HG02970 (cell line): ENCODE data around the gene MEFV.
A peak's percentile ranks its signal among the peaks of the same experiment; 100 is the strongest.
"Not testable (repeated sequence)": the region's sequence is repeated elsewhere in the genome, so short reads cannot be mapped to it uniquely, and the experiment has no call there.

ENCODE experiments used
- ATAC-seq: cut with Tn5 transposase; IDR thresholded peaks from one replicate; pipeline ENCODE4 v1.9.1; 2021; ENCODE audit warnings: mild to moderate bottlenecking, moderate library complexity, moderate number of reproducible peaks; ENCODE audit not compliant: unreplicated experiment, low FRiP score

Gene MEFV

DNA sequence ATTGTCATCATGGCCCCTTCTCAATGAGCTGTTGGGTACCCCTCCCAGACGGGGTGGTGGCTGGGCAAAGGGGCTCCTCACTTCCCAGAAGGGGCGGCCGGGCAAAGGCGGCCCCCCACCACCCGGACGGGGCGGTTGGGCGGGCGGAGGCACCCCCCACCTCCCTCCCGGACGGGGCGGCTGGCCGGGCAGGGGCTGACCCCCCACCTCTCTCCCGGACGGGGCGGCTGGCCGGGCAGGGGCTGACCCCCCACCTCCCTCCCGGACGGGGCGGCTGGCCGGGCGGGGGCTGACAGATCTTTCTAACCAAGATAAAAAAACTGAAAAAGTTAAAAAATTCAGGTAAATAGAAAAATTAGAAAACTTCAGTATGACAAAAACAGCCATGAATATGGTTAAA, 14.8 kb upstream of the MEFV start:
- not testable (repeated sequence) for ATAC-seq

DNA sequence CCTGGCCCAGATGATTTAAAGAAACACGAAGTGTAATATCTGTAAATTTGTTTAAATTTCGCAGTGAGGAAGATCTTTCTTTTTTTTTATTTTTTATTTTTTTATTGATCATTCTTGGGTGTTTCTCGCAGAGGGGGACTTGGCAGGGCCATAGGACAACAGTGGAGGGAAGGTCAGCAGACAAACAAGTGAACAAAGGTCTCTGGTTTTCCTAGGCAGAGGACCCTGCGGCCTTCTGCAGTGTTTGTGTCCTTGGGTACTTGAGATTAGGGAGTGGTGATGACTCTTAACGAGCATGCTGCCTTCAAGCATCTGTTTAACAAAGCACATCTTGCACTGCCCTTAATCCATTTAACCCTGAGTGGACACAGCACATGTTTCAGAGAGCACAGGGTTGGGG, 14.3 kb upstream of the MEFV start:
- not testable (repeated sequence) for ATAC-seq

DNA sequence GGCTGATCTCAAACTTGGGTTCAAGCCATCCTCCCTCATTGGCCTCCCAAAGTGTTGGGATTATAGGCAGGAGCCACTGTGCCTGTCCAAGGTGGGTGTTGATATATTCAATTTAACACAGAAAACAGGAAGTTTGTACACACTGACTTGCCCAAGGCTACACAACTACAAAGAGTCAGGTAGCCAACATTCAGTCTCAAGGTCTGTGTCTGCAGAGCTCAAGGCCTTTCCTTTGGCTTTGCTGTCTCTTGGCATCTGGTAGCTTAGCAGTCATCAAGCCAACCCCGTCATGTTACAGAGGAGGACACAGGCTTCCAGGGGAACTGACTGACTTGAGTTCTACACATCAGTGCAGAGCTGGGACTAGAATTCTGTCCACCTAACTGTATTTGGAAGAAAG, 11.9 kb upstream of the MEFV start:
- ATAC-seq = no peak

DNA sequence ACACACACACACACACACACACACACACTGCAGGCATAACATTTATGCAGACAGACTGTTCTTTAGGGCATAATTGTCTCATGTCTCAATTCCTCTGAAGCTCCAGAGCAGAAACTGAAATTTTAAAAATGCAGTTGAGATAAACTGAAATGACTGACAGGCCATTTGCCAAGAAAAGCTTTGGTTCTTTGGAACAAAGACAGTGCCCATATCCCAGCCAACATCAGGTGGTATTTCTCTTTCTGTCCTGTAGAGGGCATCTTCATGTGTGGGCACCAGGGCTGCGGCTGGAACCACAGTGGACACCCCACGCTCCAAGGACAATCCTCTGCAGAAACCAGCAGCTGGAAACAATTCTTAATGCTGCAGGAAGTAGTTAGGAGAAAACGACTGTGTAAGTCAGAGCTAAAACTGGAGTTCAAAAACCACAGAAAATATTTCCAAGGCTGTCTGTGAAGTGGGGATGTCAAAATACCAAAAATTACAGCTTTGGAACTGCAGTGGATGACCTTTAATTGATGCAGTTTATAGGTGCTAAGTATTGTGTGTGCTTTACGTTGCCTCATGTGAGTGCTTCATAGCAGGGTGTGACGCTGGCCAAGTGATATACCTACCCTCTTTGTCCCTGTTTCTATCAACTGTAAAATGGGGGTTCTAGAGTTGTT, 10.6 kb upstream of the MEFV start:
- no peak for ATAC-seq

DNA sequence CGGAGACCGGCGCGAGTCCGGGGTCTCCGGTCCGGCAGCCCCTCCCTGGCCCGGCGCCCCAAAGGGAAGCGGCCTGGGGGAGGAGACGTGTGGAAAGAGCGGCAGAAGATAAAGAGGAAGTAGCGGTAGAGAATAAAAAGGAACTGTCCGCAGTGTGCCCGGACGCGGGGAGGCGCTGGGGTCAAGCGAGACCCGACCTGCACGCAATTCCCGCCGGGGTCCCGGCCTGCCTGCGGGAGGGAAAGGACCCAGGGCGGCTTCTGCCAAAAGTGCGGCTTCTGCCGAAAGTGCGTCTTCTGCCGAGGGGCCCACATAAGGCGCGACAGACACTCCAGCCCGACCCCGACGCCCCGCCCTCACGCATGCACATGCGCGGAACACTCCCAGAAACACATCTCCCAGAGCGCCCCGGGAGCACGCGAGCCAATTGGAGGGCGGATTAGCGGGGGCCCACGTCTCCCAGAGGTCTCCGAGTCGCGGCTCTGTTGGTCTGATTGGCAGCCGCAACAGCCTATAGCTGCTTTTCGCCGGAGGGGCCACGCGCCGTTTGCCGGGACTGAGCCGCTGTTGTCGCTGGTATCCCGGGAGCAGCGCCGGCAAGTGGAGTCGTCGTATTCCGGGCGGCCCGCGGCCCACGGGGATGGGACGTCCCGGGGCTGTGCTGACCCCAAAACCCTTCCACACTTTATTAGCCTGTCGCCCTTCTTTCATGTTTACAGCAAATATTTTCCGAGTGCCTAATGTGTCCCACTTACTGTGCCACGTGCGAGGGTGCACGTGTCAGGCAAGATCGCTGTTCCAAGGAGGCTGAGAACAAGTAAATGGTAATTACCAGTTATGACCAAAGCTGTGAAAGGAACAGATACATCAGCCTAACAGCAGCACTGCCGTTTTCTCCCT, 8.0 kb upstream of the MEFV start:
- ATAC-seq = peak; percentile 81

DNA sequence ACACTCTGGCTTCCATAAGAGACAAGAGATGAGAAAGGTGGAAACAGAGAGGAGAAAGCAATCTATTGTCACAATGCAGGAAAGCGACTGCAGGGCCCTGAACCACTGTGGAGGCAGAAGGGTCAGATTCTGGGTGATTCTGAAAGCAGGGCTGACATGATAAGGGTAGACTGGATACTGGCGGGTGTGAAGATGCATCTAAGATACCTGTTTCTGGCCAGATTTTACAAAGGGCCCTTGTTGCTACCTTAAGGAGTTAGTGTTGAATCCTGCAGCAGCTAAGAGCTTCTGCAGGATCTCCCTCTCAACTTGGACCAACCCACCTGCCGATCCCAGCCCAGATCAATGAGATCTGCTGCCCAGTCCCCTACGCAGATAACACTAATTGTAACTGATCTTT, 6.1 kb upstream of the MEFV start:
- ATAC-seq = no peak

DNA sequence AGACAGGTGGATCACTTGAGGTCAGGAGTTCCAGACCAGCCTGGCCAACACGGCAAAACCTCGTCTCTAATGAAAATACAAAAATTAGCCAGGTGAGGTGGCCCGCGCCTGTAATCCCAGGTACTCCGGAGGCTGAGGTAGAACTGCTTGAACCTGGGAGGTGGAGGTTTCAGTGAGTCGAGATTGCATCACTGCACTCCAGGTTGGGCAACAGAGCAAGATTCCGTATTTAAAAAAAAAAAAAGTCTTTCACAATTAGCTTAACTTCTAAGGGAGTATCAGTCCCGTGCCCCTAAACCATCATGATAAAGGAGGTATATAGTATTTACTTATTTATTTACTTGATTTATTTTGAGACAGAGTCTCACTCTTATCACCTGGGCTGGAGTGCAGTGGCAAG, 3.4 kb upstream of the MEFV start:
- ATAC-seq = no peak

DNA sequence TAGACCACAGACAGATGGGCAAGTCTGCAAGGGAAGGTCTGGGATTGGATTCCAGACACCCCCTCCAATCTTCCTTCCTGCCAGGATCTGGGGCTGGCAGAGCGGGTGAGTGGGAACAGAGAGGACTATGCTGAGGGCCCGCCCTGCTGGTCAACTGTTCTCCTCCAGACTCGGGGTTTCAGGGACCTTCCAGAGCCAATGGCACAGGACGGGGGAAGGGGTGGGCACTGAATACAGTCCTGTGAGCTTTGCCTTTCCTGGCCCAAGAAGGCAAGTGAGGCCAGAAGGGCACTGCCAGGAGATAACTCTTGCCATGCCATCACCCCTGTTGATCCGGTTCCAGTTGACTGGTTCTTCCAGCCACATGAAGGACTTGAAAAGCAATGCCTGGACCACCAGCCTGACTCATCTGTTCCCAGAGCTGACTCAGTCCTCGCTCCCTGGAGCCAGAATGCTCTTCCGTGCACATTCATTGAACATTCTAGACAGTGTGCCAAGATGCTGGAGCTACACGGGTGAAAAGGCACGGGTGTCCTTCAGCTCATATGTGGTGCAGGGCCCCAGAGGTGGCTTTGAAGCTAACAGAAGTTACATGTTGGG, 533 bp upstream of the MEFV start:
- ATAC-seq = no peak

DNA sequence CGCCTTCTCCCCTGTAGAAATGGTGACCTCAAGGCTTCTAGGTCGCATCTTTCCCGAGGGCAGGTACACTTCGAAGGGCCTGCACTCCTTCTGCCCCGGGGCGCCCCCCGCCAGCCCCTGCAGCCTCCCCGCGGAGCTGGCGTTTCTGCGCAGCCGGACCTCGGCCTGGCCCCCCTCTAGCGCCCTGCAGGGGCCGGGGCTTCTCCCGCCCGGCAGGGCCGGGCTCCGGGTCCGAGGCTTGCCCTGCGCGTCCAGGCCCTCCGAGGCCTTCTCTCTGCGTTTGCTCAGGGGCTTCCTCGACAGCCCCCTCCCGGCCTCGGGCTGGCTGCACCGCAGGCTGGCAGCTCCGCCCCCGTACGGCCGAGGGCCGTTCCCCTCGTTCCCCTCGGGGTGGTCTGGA, 2.1 kb downstream of the MEFV start:
- ATAC-seq = no peak

DNA sequence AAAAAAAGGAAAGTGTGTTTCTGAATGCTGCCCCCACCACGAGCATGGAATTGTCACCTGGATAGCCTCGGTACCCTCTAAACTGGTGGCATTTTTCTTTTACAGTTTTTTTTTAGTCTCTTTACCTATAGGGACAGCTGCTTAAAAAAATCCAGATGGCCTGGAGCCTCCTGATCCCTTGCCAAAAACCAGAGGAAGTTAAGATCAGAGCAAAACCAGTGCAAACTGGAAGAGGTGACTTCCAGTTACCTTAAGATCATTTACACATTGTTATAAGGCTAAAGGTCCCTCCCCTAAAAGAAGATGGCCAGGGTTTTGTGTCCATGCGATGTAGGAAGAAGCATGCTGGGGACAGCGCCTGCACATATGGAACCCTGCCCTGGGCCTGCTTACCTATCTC, 3.5 kb downstream of the MEFV start:
- no peak for ATAC-seq

DNA sequence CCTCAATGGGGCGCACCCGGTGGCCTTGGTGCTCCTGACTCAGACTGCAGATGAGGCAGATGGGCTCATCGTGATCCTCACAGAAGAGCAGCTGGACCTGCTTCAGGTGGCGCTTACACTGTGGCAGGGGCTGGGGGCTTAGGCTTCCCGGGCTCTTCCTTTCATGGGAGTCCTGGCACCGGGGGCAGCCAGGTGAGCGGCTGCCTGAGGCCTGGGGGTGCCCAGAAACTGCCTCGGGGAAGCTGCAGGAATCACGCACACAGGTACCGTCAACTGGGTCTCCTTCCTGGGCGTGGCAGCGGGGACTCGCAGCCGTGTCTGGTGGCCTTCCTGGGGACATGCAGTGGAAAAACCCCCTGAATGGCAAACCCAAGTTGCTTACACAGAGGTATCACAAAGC, 7.0 kb downstream of the MEFV start:
- ATAC-seq = no peak

DNA sequence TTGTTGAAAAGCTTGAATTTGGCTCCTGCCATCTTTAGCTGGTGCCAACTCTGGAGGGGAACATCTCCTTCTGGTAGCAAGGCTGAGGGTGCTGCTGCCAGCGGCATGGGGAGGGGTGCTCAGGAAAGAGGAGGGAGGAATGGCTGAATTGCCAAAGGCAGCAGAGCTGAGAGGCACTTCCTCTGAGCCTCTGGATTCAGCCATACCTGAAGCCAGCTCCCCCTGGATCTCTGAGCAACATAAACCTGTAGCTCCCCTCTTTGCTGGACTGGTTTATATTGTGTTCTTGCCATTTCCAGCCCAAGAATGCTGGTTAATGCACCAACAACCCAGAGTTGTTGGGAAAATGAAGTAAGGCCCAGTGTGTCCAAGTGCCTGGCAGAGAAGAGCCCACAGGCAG, 7.4 kb downstream of the MEFV start:
- no peak for ATAC-seq

DNA sequence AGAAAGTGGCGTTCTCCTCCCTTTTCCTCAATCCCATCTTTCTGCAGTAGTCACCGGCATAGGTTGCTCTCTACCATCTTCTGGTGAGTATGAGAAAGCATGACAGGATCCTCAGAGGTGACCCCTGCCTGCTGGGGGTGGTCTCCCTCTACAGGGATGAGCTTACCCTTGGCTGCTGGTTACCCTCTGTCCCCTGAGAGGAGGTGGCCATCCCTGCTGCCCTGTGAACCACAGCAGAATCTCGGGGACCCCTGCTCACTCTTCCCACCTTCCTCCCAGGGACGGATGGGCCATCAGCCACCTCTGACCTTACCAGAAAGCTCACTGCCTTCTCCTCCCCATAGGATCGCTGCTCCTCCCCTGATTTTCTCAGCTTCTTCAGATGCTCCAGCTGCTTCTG, 7.8 kb downstream of the MEFV start:
- ATAC-seq = no peak

DNA sequence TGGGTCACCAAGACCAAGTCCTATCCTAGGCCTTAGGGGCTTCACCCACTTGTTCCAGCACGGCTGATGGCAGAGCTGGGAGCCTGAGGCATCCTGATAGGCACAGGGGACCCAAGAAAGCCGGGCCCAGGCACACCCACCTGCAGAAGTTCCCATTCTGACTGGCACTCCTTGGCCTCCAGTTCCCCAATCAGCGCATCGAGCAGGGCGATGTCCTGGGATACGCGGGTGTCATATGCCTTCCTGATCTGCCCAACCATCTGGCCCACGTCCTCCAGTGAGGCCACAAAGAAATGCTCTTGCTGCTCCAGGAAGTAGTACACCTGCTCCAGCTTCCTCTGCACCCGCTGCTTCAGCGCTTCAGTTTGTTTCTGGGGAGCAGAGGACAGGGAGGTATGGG, 9.6 kb downstream of the MEFV start:
- ATAC-seq = no peak

DNA sequence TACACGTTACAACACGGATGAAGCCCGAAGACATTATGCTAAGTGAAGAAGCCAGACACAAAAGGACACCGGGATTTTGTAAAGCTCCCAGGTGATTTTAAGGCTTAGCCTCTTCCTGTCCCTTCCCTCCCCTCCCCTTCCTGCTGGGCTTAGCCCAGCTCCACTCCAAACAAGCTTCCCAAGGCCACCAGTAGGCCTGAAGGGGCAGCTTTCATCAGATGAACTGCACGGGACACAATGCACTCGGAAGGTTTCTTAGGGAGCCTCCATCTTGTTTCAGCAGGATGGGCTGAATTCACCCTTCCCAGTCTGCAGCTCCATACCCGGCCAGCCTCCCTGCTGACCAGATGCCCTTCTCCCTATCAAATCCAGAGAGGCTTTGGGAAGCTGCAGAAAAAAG, 10.4 kb downstream of the MEFV start:
- ATAC-seq = no peak

DNA sequence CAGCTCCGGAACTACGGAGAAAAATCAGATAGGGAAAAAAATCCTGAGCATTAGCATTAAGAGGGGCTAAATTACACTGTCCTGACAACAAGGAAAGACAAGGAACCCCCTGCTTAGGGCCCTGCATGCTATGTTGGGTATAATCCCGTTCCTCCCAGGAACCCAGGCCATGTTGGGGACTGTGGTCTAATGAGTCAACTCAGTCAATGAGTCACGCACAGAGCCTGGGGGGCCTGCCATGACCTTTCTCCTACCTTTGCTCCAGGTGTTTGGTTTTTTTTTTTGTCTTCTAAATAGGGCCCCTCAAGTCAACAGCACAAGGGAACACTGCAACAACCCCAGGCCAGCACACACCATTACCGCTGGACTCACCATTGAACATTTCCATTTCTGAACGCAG, 12.6 kb downstream of the MEFV start:
- no peak for ATAC-seq

DNA sequence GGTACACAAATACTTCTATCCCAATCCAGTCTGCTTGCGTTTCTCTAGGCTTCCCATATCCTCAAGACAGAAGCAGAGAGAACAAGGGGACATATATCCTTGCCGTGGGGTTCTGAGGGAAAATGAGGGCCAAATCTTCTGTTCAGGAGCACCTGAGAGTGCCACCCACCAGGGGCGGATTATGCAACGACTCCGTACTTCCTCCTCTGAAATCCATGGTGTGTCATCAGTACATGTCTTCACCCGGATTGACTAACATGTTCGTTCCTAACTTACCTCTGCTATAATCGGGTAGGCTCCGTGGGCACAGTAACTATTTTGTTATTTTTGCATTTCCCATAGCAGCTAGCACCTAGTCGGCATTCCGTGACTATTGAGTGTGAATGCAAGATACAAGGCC, 13.7 kb downstream of the MEFV start:
- ATAC-seq = no peak

DNA sequence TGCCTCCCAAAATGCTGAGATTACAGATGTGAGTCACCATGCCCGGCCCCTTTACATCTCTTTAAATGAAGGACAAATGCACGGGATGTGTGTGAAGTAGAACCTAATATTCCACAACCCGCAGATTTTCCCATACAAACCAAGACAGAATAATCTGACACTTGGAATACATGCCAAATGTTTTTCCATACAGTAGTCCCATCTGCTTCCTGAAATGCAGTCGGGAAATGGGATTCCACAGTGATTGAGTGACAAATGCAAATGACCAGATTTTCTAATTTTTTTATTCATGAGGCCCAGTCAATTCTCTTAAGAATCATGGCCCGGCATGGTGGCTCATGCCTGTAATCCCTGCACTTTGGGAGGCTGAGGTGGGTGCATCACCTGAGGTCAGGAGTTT, 14.7 kb downstream of the MEFV start:
- ATAC-seq = no peak

DNA sequence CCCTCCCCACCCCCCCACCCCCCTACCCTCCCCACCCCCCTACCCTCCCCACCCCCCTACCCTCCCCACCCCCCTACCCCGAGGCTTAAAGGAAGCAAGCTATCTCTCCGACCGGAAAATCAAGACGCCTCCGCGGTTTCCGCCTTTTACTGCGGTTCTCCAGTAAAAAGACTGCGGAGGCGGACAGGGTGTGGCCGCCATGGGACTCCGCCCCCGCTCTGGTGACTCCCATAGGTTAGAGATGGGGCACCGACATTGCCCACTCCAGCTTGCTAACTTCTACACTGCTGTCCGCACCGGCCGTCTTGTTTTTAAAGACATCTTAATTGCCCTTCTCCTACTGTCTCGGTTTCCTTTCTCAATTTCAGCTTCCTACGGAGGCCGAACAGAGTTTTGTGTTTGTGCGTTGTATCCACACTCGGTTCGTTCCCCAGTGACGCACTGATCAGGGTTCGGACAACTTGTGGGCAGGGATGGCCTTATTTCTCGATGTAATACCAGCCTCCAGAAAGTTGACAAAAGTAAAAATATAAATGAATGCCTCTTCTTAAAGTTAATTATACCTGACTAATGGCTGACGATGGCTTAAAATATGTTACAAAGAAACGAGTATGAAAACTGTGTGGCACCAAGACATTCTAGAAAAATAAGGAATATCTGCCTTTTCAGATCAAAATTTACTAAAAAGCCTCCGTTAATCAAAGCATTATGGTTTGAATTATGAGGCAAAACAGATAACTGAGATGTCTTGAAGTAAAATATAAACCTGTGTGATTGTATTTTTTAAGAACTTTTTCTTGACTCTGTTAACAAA, 20.4 kb downstream of the MEFV start:
- no peak for ATAC-seq

DNA sequence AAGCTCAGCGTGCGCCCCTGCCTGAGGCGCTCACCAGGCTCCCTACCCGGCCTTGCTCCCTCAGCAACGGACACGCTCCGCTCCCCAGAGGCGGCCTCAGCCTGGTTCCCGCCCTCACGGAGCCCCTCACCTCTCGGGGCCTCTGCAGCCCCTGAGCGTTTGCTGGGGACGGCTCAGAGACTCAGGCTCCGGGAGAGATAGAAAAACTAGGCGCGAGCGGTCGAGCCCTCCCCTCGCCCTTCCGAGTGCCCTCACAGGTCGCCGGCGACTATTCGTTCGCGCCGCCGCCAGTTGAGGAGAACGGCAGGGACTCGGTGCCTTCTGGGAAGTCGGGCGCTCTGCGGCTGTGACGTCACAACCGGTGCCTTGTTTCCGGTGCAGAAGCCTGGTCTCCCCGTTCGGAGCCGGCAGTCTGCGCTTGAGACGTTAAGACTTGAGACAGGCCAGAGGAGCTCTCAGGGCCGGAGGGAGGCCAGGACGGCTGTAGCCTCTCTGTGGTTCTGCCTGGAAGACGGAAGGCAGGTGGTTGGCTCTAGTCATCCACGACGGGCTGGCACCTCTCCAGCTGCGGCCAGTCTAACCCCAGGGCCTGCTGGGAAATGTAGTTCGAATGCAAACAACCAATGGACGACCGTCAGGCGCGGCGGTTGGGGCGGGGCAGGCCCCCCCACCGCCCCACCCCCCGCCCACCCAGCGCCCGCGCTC, 21.4 kb downstream of the MEFV start, which contains the start of gene ZNF200:
Gene ZNF200 (minus strand): TSS at position 302 of the 705 bp plus-strand sequence. CDS start 1,403 bp downstream, outside the sequence.
- ATAC-seq = peak; percentile 91
